ENCODE results near the gene TMEM250.

TMEM250 gene

DNA sequence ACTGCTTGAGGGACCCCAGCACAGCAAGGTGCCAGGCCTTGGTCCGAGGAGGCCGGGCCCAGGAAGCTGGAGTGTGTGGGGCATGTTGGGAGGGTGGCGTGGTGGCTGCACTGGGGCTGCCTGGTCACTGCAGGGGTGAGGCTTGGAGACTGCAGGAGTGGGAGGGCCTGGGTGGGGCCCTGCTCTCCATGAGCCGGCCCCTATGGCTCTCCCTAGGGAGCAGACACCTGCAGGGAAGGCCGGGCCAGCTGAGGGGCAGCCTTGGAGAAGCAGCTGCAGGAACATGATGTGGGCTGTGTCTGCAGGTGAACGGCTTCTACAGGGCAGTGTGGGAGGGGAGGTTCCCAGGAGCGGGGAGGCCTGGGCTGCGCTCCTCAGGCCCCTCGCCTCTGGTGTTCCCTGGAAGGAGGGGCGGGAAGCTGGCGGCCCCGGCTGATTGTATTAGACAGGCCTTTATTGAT is 41.7 kb upstream of the TMEM250 start:
- TF ChIP-seq TCF12 (IDR thresholded peaks at IDR 0.05; ENCODE audit: low read depth) (peak; percentile 94), EP300 (IDR thresholded peaks at IDR 0.05; ENCODE audit: borderline replicate concordance) (peak; percentile 79), EGR1 (IDR thresholded peaks at IDR 0.05) (no peak)

GRCh38 chr9:136159851-136160250 is 41.2 kb upstream of the TMEM250 start:
- TF ChIP-seq FOXM1 (IDR thresholded peaks at IDR 0.05; ENCODE audit: borderline replicate concordance, low read depth) (no peak), TCF12 (IDR thresholded peaks at IDR 0.05; ENCODE audit: low read depth) (no peak), EP300 (IDR thresholded peaks at IDR 0.05; ENCODE audit: borderline replicate concordance) (no peak), EGR1 (IDR thresholded peaks at IDR 0.05) (no peak), CEBPB (IDR thresholded peaks at IDR 0.05) (no peak), TAF1 (IDR thresholded peaks at IDR 0.05; ENCODE audit: low read depth) (no peak), TEAD4 (IDR thresholded peaks at IDR 0.05) (no peak), RAD21 (IDR thresholded peaks at IDR 0.05; ENCODE audit: low read depth) (no peak), NFIC (IDR thresholded peaks at IDR 0.05) (no peak), CREB1 (IDR thresholded peaks at IDR 0.05; ENCODE audit: low read depth) (no peak), YY1 (IDR thresholded peaks at IDR 0.05; ENCODE audit: low read depth) (no peak), ZBTB7A (IDR thresholded peaks at IDR 0.05; ENCODE audit: low read depth) (no peak)
- TF ChIP-seq, protein P1, sequence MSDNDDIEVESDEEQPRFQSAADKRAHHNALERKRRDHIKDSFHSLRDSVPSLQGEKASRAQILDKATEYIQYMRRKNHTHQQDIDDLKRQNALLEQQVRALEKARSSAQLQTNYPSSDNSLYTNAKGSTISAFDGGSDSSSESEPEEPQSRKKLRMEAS (IDR thresholded peaks at IDR 0.05), result no peak
- TF ChIP-seq, protein P2, sequence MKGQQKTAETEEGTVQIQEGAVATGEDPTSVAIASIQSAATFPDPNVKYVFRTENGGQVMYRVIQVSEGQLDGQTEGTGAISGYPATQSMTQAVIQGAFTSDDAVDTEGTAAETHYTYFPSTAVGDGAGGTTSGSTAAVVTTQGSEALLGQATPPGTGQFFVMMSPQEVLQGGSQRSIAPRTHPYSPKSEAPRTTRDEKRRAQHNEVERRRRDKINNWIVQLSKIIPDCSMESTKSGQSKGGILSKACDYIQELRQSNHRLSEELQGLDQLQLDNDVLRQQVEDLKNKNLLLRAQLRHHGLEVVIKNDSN (IDR thresholded peaks at IDR 0.05), result no peak

GRCh38 chr9:136157477-136158265 is 39.0 kb upstream of the TMEM250 start:
- TF ChIP-seq CEBPB (IDR thresholded peaks at IDR 0.05) (no peak), CREB1 (IDR thresholded peaks at IDR 0.05; ENCODE audit: low read depth) (no peak), RAD21 (IDR thresholded peaks at IDR 0.05; ENCODE audit: low read depth) (no peak)
- TF ChIP-seq, protein P2 (IDR thresholded peaks at IDR 0.05), result no peak

GRCh38 chr9:136156209-136157120 is 37.8 kb upstream of the TMEM250 start:
- TF ChIP-seq CREB1 (IDR thresholded peaks at IDR 0.05; ENCODE audit: low read depth) (no peak), TAF1 (IDR thresholded peaks at IDR 0.05; ENCODE audit: low read depth) (no peak), YY1 (IDR thresholded peaks at IDR 0.05; ENCODE audit: low read depth) (no peak), ZBTB7A (IDR thresholded peaks at IDR 0.05; ENCODE audit: low read depth) (no peak), TEAD4 (IDR thresholded peaks at IDR 0.05) (no peak), NFIC (IDR thresholded peaks at IDR 0.05) (no peak), TCF12 (IDR thresholded peaks at IDR 0.05; ENCODE audit: low read depth) (no peak), EP300 (IDR thresholded peaks at IDR 0.05; ENCODE audit: borderline replicate concordance) (no peak), EGR1 (IDR thresholded peaks at IDR 0.05) (no peak), RAD21 (IDR thresholded peaks at IDR 0.05; ENCODE audit: low read depth) (no peak), CEBPB (IDR thresholded peaks at IDR 0.05) (no peak)
- TF ChIP-seq, protein P1 (IDR thresholded peaks at IDR 0.05), result no peak
- TF ChIP-seq, protein P3, sequence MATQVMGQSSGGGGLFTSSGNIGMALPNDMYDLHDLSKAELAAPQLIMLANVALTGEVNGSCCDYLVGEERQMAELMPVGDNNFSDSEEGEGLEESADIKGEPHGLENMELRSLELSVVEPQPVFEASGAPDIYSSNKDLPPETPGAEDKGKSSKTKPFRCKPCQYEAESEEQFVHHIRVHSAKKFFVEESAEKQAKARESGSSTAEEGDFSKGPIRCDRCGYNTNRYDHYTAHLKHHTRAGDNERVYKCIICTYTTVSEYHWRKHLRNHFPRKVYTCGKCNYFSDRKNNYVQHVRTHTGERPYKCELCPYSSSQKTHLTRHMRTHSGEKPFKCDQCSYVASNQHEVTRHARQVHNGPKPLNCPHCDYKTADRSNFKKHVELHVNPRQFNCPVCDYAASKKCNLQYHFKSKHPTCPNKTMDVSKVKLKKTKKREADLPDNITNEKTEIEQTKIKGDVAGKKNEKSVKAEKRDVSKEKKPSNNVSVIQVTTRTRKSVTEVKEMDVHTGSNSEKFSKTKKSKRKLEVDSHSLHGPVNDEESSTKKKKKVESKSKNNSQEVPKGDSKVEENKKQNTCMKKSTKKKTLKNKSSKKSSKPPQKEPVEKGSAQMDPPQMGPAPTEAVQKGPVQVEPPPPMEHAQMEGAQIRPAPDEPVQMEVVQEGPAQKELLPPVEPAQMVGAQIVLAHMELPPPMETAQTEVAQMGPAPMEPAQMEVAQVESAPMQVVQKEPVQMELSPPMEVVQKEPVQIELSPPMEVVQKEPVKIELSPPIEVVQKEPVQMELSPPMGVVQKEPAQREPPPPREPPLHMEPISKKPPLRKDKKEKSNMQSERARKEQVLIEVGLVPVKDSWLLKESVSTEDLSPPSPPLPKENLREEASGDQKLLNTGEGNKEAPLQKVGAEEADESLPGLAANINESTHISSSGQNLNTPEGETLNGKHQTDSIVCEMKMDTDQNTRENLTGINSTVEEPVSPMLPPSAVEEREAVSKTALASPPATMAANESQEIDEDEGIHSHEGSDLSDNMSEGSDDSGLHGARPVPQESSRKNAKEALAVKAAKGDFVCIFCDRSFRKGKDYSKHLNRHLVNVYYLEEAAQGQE (IDR thresholded peaks at IDR 0.05; ENCODE audit: low read depth), result no peak
- TF ChIP-seq, protein P2 (IDR thresholded peaks at IDR 0.05), result no peak

DNA sequence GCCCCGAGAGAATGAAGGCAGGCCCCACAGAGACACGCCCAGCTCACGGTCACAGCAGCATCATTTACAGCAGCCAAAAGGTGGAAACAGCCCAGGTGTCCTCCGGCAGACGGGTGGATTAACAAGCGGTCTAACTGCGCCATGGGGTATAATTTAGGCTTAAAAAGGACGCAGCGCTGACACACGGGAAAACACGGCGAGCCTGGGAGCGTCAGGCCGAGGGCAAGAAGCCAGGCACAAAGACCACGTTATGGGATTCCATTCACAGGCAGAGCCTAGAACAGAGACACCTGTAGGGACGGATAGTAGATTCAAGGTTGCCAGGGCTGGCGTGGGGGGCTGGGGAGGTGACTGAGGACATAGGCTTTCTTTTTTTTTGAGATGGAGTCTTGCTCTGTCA is 36.9 kb upstream of the TMEM250 start:
- TF ChIP-seq, protein P1 (IDR thresholded peaks at IDR 0.05), result no peak
- no peak for TF ChIP-seq CREB1 (IDR thresholded peaks at IDR 0.05; ENCODE audit: low read depth)
- no peak for TF ChIP-seq ZBTB7A (IDR thresholded peaks at IDR 0.05; ENCODE audit: low read depth)
- TF ChIP-seq TAF1 (IDR thresholded peaks at IDR 0.05; ENCODE audit: low read depth), result no peak
- no peak for TF ChIP-seq TEAD4 (IDR thresholded peaks at IDR 0.05)
- TF ChIP-seq, protein P3 (IDR thresholded peaks at IDR 0.05; ENCODE audit: low read depth), result no peak
- no peak for TF ChIP-seq CEBPB (IDR thresholded peaks at IDR 0.05)
- TF ChIP-seq RAD21 (IDR thresholded peaks at IDR 0.05; ENCODE audit: low read depth), result no peak
- TF ChIP-seq, protein P2 (IDR thresholded peaks at IDR 0.05), result no peak
- TF ChIP-seq YY1 (IDR thresholded peaks at IDR 0.05; ENCODE audit: low read depth), result no peak
- TF ChIP-seq EP300 (IDR thresholded peaks at IDR 0.05; ENCODE audit: borderline replicate concordance), result no peak
